Measurements from ENCODE around the gene USP34.

The USP34 gene

DNA sequence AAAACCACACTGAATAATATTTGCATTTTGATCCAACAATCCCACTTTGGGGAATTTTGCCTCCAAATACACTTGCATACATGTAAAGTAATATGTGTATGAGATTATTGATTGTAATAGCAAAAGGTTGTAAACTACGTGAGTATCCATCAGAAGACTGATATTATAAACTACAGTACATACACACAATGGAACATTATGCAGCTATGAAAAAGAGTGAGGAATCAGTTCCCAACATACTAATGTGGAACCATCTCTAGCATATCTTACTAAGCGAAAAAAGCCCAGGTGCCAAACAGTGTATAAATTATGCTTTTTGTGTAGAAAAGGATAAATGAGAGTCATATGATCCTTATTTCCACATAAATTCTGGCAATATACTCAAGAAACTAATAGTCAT is 324.9 kb downstream of the USP34 start:
- peaks cover 4% of the 10 kb centered on the region; the same call in 1 of the 2 replicates for H3K36me3 ChIP-seq (ENCODE audit: insufficient read depth, low read length)
- no peak overlapping the region for H3K4me3 ChIP-seq
- TF ChIP-seq POLR2AphosphoS5 (IDR thresholded peaks at IDR 0.05; ENCODE audit: borderline replicate concordance, low read depth, low read length) (no peak), EZH2 (IDR thresholded peaks at IDR 0.05) (no peak), FOXP2 (optimal IDR thresholded peaks at IDR 0.05; ENCODE audit: control extremely low read depth, extremely low read length, insufficient read depth) (no peak)
- H3K27ac ChIP-seq, result no peak overlapping the region
- H3K9me3 ChIP-seq (ENCODE audit: low read depth, low read length), result no peaks in the 10 kb centered on the region
- no peak for DNase-seq (ENCODE audit: low read depth, low spot score)
- H3K9ac ChIP-seq (ENCODE audit: insufficient read length), result no peak overlapping the region

DNA sequence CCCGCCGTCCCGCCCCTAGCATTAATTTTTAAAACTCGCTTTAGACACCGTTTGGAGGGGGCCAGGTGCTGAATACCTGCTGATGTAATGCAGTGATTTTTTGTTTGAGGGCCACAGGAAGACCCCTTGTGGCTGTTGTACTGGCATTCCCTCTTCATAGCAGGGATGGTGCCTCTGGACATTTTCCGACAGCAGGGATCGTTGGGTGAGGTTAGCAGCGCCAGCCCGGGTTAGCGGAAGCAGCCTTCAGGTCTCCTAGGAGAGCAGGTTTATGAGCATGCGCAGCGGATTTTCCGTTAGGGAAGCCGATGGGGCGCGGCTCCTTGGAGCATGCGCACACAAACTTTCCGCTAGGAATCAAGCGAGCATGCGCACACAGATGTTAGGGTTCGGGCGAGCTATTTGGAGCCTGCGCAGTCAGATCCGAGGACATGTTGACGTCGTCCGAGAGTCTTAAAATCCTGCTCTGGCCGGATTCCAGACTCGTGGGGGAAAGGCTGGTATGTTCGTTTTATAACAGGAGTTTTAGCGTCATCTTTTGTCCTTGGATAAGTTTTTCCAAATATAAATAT is 326.1 kb downstream of the USP34 start:
- Histone ChIP-seq H3K4me3 (peak overlapping the region; percentile 79), H3K27ac (peak overlapping the region; percentile 56; the same call in 1 of the 2 replicates), H3K9me3 (ENCODE audit: low read depth, low read length) (no peaks in the 10 kb centered on the region), H3K36me3 (ENCODE audit: insufficient read depth, low read length) (peaks cover 4% of the 10 kb centered on the region; the same call in 1 of the 2 replicates), H3K9ac (ENCODE audit: insufficient read length) (peak overlapping the region; percentile 69)
- DNase-seq (ENCODE audit: low read depth, low spot score), result peak; percentile 90
- no peak for TF ChIP-seq EZH2 (IDR thresholded peaks at IDR 0.05)
- TF ChIP-seq POLR2AphosphoS5 (IDR thresholded peaks at IDR 0.05; ENCODE audit: borderline replicate concordance, low read depth, low read length), result peak; percentile 59; the same call in 1 of the 2 replicates
- no peak for TF ChIP-seq FOXP2 (optimal IDR thresholded peaks at IDR 0.05; ENCODE audit: control extremely low read depth, extremely low read length, insufficient read depth)

GRCh38 chr2:61141151-61141550 is 329.7 kb downstream of the USP34 start:
- Histone ChIP-seq H3K36me3 (ENCODE audit: insufficient read depth, low read length) (no peaks in the 10 kb centered on the region), H3K4me3 (no peak overlapping the region), H3K9ac (ENCODE audit: insufficient read length) (no peak overlapping the region), H3K9me3 (ENCODE audit: low read depth, low read length) (no peaks in the 10 kb centered on the region), H3K27ac (no peak overlapping the region)
- DNase-seq (ENCODE audit: low read depth, low spot score), result no peak
- no peak for TF ChIP-seq EZH2 (IDR thresholded peaks at IDR 0.05)
- no peak for TF ChIP-seq FOXP2 (optimal IDR thresholded peaks at IDR 0.05; ENCODE audit: control extremely low read depth, extremely low read length, insufficient read depth)
- no peak for TF ChIP-seq POLR2AphosphoS5 (IDR thresholded peaks at IDR 0.05; ENCODE audit: borderline replicate concordance, low read depth, low read length)

GRCh38 chr2:61138859-61139258 is 332.0 kb downstream of the USP34 start:
- Histone ChIP-seq H3K4me3 (no peak overlapping the region), H3K9ac (ENCODE audit: insufficient read length) (no peak overlapping the region), H3K9me3 (ENCODE audit: low read depth, low read length) (no peaks in the 10 kb centered on the region), H3K36me3 (ENCODE audit: insufficient read depth, low read length) (no peaks in the 10 kb centered on the region), H3K27ac (no peak overlapping the region)
- TF ChIP-seq FOXP2 (optimal IDR thresholded peaks at IDR 0.05; ENCODE audit: control extremely low read depth, extremely low read length, insufficient read depth), result no peak
- TF ChIP-seq POLR2AphosphoS5 (IDR thresholded peaks at IDR 0.05; ENCODE audit: borderline replicate concordance, low read depth, low read length), result no peak
- no peak for TF ChIP-seq EZH2 (IDR thresholded peaks at IDR 0.05)
- no peak for DNase-seq (ENCODE audit: low read depth, low spot score)
